MM.1S (cell line): Measurements from ENCODE around the gene CCSER1.
"Not testable (repeated sequence)": the region's sequence is repeated elsewhere in the genome, so short reads cannot be mapped to it uniquely, and the experiment has no call there.

Experiments
- DNase-seq: peaks from one replicate; pipeline ENCODE4 v3.0.0-alpha.2; 2015
- H2AFZ ChIP-seq: fragments of 300-600 bp; sonication (generic); 2 replicates; pipeline ENCODE4 v1.6.0; 2016; ENCODE audit warnings: antibody characterized with exemption, low read length
- H3F3A ChIP-seq: fragments of 300-600 bp; sonication (generic); 2 replicates; pipeline ENCODE4 v1.6.1; 2016; ENCODE audit warnings: mild to moderate bottlenecking, antibody characterized with exemption, low read length, moderate library complexity, mixed read lengths; ENCODE audit not compliant: insufficient read depth
- H3K27ac ChIP-seq: fragments of 300-600 bp; sonication (generic); 2 replicates; pipeline ENCODE4 v1.5.1; 2016; ENCODE audit warnings: mild to moderate bottlenecking, low read length
- H3K27me3 ChIP-seq: fragments of 300-600 bp; sonication (generic); replicated peaks from 2 replicates; pipeline ENCODE4 v1.6.0; 2016; ENCODE audit warnings: low read length; ENCODE audit not compliant: insufficient read depth
- H3K36me3 ChIP-seq: fragments of 300-600 bp; sonication (generic); replicated peaks from 2 replicates; pipeline ENCODE4 v1.6.1; 2016; ENCODE audit warnings: mild to moderate bottlenecking, low read length, mixed read lengths; ENCODE audit not compliant: insufficient read depth
- H3K4me1 ChIP-seq: fragments of 300-600 bp; sonication (generic); 2 replicates; pipeline ENCODE4 v1.6.1; 2016; ENCODE audit warnings: low read length, mixed read lengths
- H3K4me2 ChIP-seq: fragments of 300-600 bp; sonication (generic); 2 replicates; pipeline ENCODE4 v1.6.0; 2016; ENCODE audit warnings: low read depth, low read length
- H3K4me3 ChIP-seq: fragments of 300-600 bp; sonication (generic); 2 replicates; pipeline ENCODE4 v1.5.1; 2016; ENCODE audit warnings: low read length, mixed read lengths
- H3K79me2 ChIP-seq: fragments of 300-600 bp; sonication (generic); 2 replicates; pipeline ENCODE4 v1.6.1; 2016; ENCODE audit warnings: mixed run types, low read length, mixed read lengths
- H3K9ac ChIP-seq: fragments of 300-600 bp; sonication (generic); 2 replicates; pipeline ENCODE4 v1.6.1; 2016; ENCODE audit warnings: low read length, mixed read lengths
- H3K9me2 ChIP-seq: fragments of 300-600 bp; sonication (generic); replicated peaks from 2 replicates; pipeline ENCODE4 v1.6.1; 2016; ENCODE audit warnings: mild to moderate bottlenecking, low read length, mixed read lengths; ENCODE audit not compliant: insufficient read depth
- H3K9me3 ChIP-seq: fragments of 300-600 bp; sonication (generic); replicated peaks from 2 replicates; pipeline ENCODE4 v1.6.1; 2016; ENCODE audit warnings: mild to moderate bottlenecking, low read length, mixed read lengths; ENCODE audit not compliant: insufficient read depth
- H4K20me1 ChIP-seq: fragments of 300-600 bp; sonication (generic); 2 replicates; pipeline ENCODE4 v1.6.1; 2016; ENCODE audit warnings: mild to moderate bottlenecking, low read length, moderate library complexity, mixed read lengths; ENCODE audit not compliant: insufficient read depth
- EZH2 ChIP-seq: fragments of 300-600 bp; sonication (generic); optimal IDR thresholded peaks from 2 replicates; pipeline ENCODE3; 2017; ENCODE audit warnings: low read depth, mild to moderate bottlenecking, antibody characterized with exemption, low read length, mixed read lengths
- EZH2phosphoT487 ChIP-seq: fragments of 300-600 bp; sonication (generic); IDR thresholded peaks from 2 replicates; pipeline ENCODE4 v1.6.1; 2018; ENCODE audit warnings: antibody characterized with exemption, low read length
- TF ChIP-seq, protein P1 (sequence below): fragments of 300-600 bp; sonication (generic); IDR thresholded peaks from 2 replicates; pipeline ENCODE4 v1.5.1; 2016; ENCODE audit warnings: antibody characterized with exemption, low read length, mixed read lengths

Gene CCSER1

DNA sequence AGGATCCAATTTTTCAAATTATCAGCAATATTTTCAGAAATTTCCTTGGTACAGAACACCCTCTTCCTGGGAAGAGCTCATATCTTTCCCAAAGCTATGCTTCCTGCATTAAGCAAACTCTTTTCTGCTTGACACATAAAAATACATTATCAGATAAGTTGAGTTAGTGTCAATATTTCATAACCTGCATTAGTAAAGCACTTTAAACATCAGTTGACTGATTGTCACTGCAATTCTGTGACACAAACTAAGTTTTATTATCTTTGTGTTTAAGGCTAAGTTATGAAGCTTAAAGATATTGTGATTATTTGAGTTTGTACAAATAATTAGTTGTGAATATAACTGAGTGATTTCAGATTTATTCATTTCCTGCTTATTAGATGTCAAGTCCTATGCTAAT is 1131.1 kb downstream of the CCSER1 start:
- no peaks in the 10 kb centered on the region for H3K27me3 ChIP-seq
- no peaks in the 10 kb centered on the region for H3K4me1 ChIP-seq
- H2AFZ ChIP-seq = no peak overlapping the region
- no peak overlapping the region for H3K27ac ChIP-seq
- no peak for DNase-seq
- H3K36me3 ChIP-seq = no peaks in the 10 kb centered on the region
- H4K20me1 ChIP-seq = no peaks in the 10 kb centered on the region
- no peak for TF ChIP-seq EZH2
- TF ChIP-seq, protein P1, sequence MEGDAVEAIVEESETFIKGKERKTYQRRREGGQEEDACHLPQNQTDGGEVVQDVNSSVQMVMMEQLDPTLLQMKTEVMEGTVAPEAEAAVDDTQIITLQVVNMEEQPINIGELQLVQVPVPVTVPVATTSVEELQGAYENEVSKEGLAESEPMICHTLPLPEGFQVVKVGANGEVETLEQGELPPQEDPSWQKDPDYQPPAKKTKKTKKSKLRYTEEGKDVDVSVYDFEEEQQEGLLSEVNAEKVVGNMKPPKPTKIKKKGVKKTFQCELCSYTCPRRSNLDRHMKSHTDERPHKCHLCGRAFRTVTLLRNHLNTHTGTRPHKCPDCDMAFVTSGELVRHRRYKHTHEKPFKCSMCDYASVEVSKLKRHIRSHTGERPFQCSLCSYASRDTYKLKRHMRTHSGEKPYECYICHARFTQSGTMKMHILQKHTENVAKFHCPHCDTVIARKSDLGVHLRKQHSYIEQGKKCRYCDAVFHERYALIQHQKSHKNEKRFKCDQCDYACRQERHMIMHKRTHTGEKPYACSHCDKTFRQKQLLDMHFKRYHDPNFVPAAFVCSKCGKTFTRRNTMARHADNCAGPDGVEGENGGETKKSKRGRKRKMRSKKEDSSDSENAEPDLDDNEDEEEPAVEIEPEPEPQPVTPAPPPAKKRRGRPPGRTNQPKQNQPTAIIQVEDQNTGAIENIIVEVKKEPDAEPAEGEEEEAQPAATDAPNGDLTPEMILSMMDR = no peak
- TF ChIP-seq EZH2phosphoT487 = no peak
- H3K9me2 ChIP-seq = no peaks in the 10 kb centered on the region
- H3K79me2 ChIP-seq = no peaks in the 10 kb centered on the region
- H3F3A ChIP-seq = no peaks in the 10 kb centered on the region
- H3K4me3 ChIP-seq = no peak overlapping the region
- H3K4me2 ChIP-seq = no peak overlapping the region
- no peaks in the 10 kb centered on the region for H3K9me3 ChIP-seq
- no peak overlapping the region for H3K9ac ChIP-seq

DNA sequence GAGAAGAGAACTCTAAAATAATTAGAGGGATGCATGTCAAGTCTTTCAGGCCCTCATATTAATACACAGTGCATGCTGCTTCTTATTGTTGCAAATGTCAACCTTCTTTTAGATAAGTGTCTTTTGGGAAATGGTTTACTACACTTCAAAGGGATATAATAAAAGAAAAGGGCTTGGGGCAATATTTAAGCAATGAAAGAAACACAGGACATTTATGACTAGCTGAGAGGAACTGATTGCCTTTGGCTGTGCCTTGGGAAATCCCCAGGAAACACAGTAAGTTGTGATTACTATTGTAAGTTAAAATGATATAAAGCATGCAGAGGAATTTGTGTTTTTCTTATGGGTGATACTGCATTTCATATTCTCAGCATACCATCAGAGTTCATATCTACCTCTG is 1140.3 kb downstream of the CCSER1 start:
- TF ChIP-seq EZH2 (no peak), EZH2phosphoT487 (no peak)
- TF ChIP-seq, protein P1 = no peak
- H3K27ac ChIP-seq = no peak overlapping the region
- no peaks in the 10 kb centered on the region for H3K27me3 ChIP-seq
- H3K9me2 ChIP-seq = no peaks in the 10 kb centered on the region
- DNase-seq = no peak
- H3F3A ChIP-seq = no peaks in the 10 kb centered on the region
- no peaks in the 10 kb centered on the region for H3K4me1 ChIP-seq
- H3K36me3 ChIP-seq = no peaks in the 10 kb centered on the region
- no peaks in the 10 kb centered on the region for H4K20me1 ChIP-seq
- H3K4me3 ChIP-seq = no peak overlapping the region
- no peak overlapping the region for H3K9ac ChIP-seq
- no peak overlapping the region for H2AFZ ChIP-seq
- no peaks in the 10 kb centered on the region for H3K9me3 ChIP-seq
- no peak overlapping the region for H3K4me2 ChIP-seq
- no peaks in the 10 kb centered on the region for H3K79me2 ChIP-seq

DNA sequence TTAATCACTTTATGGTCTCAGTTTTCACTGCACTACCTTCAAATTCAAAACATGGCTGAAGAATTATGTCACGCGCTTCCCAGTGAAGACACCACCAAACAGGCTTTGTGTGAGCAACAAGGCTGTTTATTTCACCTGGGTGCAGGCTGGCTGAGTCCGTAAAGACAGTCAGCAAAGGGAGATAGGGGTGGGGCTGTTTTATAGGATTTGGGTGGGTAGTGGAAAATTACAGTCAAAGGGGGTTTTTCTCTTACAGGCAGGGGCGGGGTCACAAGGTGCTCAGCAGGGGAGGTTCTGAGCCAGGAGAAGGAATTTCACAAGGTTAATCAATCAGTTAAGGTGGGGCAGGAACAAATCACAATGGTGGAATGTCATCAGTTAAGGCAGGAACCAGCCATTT is 1141.3 kb downstream of the CCSER1 start:
- not testable (repeated sequence) for H4K20me1 ChIP-seq, DNase-seq, H3K9ac ChIP-seq, H3K79me2 ChIP-seq, H3K9me2 ChIP-seq, H3K4me1 ChIP-seq, H3K4me3 ChIP-seq, H3K27ac ChIP-seq, H3K9me3 ChIP-seq, H3K36me3 ChIP-seq, H2AFZ ChIP-seq, H3K27me3 ChIP-seq, H3F3A ChIP-seq, H3K4me2 ChIP-seq

DNA sequence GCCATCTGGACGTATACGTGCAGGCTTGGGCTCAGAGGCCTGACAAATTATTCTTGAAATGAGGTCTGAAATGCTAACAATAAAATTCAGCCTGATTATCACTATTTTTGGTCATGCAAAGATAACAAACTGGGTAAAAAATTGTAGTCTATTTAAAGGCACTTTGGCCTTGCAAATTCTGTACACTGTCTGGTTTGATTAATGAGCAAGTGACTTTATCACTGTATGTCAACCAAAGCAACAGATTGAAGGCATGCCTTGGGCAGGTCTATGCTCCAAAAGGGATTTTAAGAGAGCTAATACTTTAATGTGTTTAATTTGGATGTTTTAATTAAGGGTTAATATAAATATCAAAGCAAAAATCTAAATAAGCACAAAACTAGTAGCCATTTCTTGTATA is 1141.7 kb downstream of the CCSER1 start:
- Histone ChIP-seq H3K4me2 (no peak overlapping the region), H3K27ac (no peak overlapping the region)

More for the DNA sequence above, 1141.7 kb downstream of the CCSER1 start:
- Histone ChIP-seq H3K36me3 (no peaks in the 10 kb centered on the region), H3K27me3 (no peaks in the 10 kb centered on the region), H4K20me1 (no peaks in the 10 kb centered on the region), H3F3A (no peaks in the 10 kb centered on the region), H3K79me2 (no peaks in the 10 kb centered on the region), H2AFZ (no peak overlapping the region), H3K9ac (no peak overlapping the region), H3K9me2 (no peaks in the 10 kb centered on the region), H3K4me1 (no peaks in the 10 kb centered on the region), H3K4me3 (no peak overlapping the region), H3K9me3 (no peaks in the 10 kb centered on the region)
- TF ChIP-seq EZH2phosphoT487 (no peak), EZH2 (no peak)
- TF ChIP-seq, protein P1 = no peak
- DNase-seq = no peak
